Measurements from ENCODE around the gene WWC2.

The WWC2 gene

DNA sequence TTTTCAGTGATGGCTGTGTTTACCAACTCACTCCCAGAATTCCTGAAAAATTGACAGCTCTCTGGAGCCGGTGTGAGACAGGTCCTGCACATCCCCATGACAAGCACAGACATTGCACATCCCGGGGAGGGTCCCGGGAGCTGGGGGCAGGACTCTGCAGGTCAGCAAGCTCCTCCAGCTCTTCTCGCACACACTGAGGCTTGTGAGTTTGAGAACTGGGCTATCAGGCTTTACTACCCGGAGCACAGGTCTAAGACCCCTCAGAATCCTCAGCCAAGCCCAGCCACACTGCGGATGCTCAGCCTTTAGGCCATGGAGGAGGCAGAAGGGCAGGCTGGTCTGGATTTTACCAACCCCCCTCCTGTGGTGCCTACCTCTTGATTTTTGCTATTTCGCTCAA, 228.8 kb downstream of the WWC2 start:
- TF ChIP-seq CREB1 (IDR thresholded peaks at IDR 0.05; ENCODE audit: low read depth) (no peak), EP300 (IDR thresholded peaks at IDR 0.05; ENCODE audit: borderline replicate concordance) (no peak), TCF12 (IDR thresholded peaks at IDR 0.05; ENCODE audit: low read depth) (no peak)

DNA sequence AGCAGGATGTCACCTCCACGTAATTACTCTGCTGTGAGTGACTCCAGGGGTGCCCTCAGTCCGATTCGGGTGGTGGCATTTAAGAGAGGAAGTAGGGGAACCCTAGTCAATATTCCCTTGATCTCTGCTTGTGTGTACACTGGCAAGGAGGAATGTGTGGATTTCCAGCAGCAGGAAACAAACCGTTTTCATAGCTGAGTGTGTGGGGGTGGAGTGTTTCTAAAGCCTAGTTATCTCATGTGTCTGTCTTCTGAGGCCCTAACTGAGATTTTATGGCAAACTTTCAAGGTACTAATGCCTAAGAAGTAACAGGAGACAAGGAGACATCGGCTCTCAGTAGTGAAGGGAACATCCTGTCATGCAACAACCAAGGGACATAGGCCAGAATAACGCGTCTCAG, 229.8 kb downstream of the WWC2 start:
- TF ChIP-seq YY1 (IDR thresholded peaks at IDR 0.05; ENCODE audit: low read depth) (no peak), TEAD4 (IDR thresholded peaks at IDR 0.05) (no peak), TCF12 (IDR thresholded peaks at IDR 0.05; ENCODE audit: low read depth) (no peak), NFIC (IDR thresholded peaks at IDR 0.05) (no peak), TAF1 (IDR thresholded peaks at IDR 0.05; ENCODE audit: low read depth) (no peak)
- TF ChIP-seq, protein P1, sequence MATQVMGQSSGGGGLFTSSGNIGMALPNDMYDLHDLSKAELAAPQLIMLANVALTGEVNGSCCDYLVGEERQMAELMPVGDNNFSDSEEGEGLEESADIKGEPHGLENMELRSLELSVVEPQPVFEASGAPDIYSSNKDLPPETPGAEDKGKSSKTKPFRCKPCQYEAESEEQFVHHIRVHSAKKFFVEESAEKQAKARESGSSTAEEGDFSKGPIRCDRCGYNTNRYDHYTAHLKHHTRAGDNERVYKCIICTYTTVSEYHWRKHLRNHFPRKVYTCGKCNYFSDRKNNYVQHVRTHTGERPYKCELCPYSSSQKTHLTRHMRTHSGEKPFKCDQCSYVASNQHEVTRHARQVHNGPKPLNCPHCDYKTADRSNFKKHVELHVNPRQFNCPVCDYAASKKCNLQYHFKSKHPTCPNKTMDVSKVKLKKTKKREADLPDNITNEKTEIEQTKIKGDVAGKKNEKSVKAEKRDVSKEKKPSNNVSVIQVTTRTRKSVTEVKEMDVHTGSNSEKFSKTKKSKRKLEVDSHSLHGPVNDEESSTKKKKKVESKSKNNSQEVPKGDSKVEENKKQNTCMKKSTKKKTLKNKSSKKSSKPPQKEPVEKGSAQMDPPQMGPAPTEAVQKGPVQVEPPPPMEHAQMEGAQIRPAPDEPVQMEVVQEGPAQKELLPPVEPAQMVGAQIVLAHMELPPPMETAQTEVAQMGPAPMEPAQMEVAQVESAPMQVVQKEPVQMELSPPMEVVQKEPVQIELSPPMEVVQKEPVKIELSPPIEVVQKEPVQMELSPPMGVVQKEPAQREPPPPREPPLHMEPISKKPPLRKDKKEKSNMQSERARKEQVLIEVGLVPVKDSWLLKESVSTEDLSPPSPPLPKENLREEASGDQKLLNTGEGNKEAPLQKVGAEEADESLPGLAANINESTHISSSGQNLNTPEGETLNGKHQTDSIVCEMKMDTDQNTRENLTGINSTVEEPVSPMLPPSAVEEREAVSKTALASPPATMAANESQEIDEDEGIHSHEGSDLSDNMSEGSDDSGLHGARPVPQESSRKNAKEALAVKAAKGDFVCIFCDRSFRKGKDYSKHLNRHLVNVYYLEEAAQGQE (IDR thresholded peaks at IDR 0.05; ENCODE audit: low read depth): no peak

DNA sequence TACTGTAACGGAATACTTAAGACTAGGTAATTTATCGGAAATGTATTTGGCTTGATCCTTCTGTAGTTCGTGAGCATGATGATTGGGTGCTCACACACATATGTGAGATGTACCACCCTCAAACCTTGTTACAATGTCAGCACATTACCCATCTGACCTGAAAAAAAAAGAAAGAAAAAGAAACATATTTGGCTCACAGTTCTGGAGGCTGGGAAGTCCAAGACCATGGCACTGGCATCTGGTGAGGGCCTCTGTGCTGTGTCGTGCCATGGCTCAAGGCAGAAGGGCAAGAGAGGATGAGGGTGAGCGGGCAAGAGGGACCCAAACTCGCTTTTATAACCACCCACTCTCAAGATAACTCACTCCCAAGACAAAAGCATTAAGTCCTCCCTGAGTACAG, 230.2 kb downstream of the WWC2 start:
- TF ChIP-seq CREB1 (IDR thresholded peaks at IDR 0.05; ENCODE audit: low read depth) (no peak), FOXM1 (IDR thresholded peaks at IDR 0.05; ENCODE audit: borderline replicate concordance, low read depth) (no peak), CEBPB (IDR thresholded peaks at IDR 0.05) (no peak), ZBTB7A (IDR thresholded peaks at IDR 0.05; ENCODE audit: low read depth) (no peak), NFIC (IDR thresholded peaks at IDR 0.05) (no peak), RAD21 (IDR thresholded peaks at IDR 0.05; ENCODE audit: low read depth) (no peak), TAF1 (IDR thresholded peaks at IDR 0.05; ENCODE audit: low read depth) (no peak)

DNA sequence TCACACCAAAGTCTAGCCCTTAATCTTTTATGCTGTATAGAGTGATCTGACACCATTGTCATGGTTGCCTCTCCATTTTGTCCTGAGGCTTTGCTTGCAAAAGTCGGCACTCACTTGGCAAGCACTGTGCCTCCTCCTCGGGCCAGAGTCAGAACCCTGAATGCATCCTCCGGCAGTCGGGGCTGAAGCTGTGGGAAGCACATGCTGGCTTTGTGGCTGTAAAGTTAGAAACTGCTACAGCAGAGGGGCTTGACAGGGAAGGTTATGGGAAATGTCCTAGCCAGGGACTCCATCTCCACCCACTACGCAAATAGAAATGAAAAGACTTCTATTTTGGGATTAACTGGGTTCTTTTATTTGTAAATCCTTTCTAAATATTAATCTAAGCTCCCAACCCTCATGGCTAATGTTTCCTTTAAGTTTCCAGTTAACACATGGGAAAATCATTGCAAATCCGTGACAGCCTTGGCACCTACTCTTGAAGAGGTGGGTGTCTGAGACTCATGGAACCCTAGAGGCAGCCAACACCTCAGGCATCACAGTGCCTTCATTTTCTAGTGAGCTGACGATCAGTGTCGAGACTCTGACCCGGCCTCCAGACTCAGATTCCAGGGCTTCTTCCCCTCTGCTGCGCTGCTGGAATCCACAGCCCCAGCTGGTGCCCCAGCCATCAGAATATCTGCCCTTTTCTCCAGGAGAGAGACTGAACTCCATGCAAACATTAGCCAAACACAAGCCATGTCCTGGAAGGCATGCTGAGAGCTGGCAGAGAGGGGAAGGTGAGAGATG, 231.1 kb downstream of the WWC2 start:
- TF ChIP-seq TCF12 (IDR thresholded peaks at IDR 0.05; ENCODE audit: low read depth): no peak
- no peak for TF ChIP-seq ZBTB7A (IDR thresholded peaks at IDR 0.05; ENCODE audit: low read depth)
- TF ChIP-seq, protein P1 (IDR thresholded peaks at IDR 0.05; ENCODE audit: low read depth): no peak
- TF ChIP-seq CREB1 (IDR thresholded peaks at IDR 0.05; ENCODE audit: low read depth): no peak
- TF ChIP-seq YY1 (IDR thresholded peaks at IDR 0.05; ENCODE audit: low read depth): no peak
- TF ChIP-seq CEBPB (IDR thresholded peaks at IDR 0.05): no peak
- TF ChIP-seq, protein P2, sequence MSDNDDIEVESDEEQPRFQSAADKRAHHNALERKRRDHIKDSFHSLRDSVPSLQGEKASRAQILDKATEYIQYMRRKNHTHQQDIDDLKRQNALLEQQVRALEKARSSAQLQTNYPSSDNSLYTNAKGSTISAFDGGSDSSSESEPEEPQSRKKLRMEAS (IDR thresholded peaks at IDR 0.05): no peak
- TF ChIP-seq RAD21 (IDR thresholded peaks at IDR 0.05; ENCODE audit: low read depth): no peak

DNA sequence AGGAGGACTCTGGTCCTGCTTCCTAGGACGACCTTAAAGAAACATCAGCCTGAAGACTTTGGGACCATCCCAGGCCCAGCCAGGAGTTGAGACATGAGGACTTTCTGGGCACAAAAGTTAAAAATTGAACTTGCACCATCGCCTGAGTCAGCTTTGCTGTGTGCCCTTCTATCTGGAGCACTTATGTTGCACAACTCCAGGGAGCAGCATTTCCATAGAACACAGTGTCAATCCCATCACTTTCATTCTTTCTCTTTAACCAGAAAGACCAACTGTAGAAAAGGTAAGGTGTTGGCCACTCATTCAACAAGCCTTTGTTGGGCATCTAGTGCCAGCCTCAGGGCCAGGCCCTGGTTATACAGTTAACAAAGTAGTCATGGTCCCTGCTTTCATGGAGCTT, 231.8 kb downstream of the WWC2 start:
- TF ChIP-seq, protein P2 (IDR thresholded peaks at IDR 0.05): no peak
- TF ChIP-seq ZBTB7A (IDR thresholded peaks at IDR 0.05; ENCODE audit: low read depth) (no peak), RAD21 (IDR thresholded peaks at IDR 0.05; ENCODE audit: low read depth) (no peak), EGR1 (IDR thresholded peaks at IDR 0.05) (no peak), TCF12 (IDR thresholded peaks at IDR 0.05; ENCODE audit: low read depth) (no peak), EP300 (IDR thresholded peaks at IDR 0.05; ENCODE audit: borderline replicate concordance) (no peak)
- TF ChIP-seq, protein P3, sequence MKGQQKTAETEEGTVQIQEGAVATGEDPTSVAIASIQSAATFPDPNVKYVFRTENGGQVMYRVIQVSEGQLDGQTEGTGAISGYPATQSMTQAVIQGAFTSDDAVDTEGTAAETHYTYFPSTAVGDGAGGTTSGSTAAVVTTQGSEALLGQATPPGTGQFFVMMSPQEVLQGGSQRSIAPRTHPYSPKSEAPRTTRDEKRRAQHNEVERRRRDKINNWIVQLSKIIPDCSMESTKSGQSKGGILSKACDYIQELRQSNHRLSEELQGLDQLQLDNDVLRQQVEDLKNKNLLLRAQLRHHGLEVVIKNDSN (IDR thresholded peaks at IDR 0.05): no peak

DNA sequence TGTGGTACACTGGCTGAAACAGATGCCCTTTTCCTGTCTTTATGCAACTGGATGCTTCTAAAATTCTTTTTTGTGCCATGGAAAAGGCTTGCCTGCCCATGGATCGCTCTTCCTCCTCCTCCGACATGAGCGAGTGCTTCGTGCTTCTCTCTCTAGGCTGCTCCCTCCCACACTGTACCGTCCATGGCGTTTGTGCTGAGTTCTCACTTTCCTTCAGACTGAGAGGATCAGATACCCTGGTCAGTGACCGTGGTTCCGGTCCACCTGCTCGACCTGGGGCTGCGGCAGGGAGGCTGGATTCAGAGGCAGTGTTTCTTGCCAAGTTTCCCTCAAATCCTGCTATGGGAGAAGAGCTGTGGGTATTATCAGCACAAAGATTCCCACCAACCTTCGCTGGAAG, 233.4 kb downstream of the WWC2 start:
- TF ChIP-seq CREB1 (IDR thresholded peaks at IDR 0.05; ENCODE audit: low read depth): no peak
- TF ChIP-seq TAF1 (IDR thresholded peaks at IDR 0.05; ENCODE audit: low read depth): no peak
- TF ChIP-seq CEBPB (IDR thresholded peaks at IDR 0.05): no peak
- no peak for TF ChIP-seq RAD21 (IDR thresholded peaks at IDR 0.05; ENCODE audit: low read depth)
- no peak for TF ChIP-seq FOXM1 (IDR thresholded peaks at IDR 0.05; ENCODE audit: borderline replicate concordance, low read depth)
- TF ChIP-seq, protein P3 (IDR thresholded peaks at IDR 0.05): no peak

DNA sequence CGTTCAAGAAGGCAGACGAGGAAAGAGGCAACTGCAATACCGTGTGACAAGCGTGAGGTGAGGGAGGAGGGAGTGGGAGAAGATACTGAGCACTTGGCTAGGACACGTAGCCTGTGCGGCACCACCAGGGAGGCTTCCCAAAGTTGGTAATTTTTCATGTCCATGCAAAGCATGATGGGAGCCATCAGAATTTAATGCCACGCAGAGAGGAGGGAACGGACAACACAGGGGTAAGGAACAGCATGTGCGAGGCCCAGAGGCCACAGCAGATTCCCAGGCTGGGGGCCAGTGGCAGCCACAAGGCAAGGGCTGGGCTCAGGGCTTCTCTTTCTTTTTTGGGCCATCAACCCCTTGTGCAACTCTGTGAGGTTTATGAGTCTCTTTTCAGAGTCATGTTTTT, 234.1 kb downstream of the WWC2 start:
- no peak for TF ChIP-seq TAF1 (IDR thresholded peaks at IDR 0.05; ENCODE audit: low read depth)
- TF ChIP-seq RAD21 (IDR thresholded peaks at IDR 0.05; ENCODE audit: low read depth): no peak
- no peak for TF ChIP-seq TEAD4 (IDR thresholded peaks at IDR 0.05)
- TF ChIP-seq TCF12 (IDR thresholded peaks at IDR 0.05; ENCODE audit: low read depth): no peak
- TF ChIP-seq EGR1 (IDR thresholded peaks at IDR 0.05): no peak
- TF ChIP-seq EP300 (IDR thresholded peaks at IDR 0.05; ENCODE audit: borderline replicate concordance): no peak
- TF ChIP-seq FOXM1 (IDR thresholded peaks at IDR 0.05; ENCODE audit: borderline replicate concordance, low read depth): no peak
- TF ChIP-seq, protein P3 (IDR thresholded peaks at IDR 0.05): no peak
- no peak for TF ChIP-seq CEBPB (IDR thresholded peaks at IDR 0.05)
- no peak for TF ChIP-seq ZBTB7A (IDR thresholded peaks at IDR 0.05; ENCODE audit: low read depth)
- no peak for TF ChIP-seq CREB1 (IDR thresholded peaks at IDR 0.05; ENCODE audit: low read depth)
- no peak for TF ChIP-seq YY1 (IDR thresholded peaks at IDR 0.05; ENCODE audit: low read depth)
- TF ChIP-seq, protein P2 (IDR thresholded peaks at IDR 0.05): no peak
- TF ChIP-seq, protein P1 (IDR thresholded peaks at IDR 0.05; ENCODE audit: low read depth): no peak
- TF ChIP-seq NFIC (IDR thresholded peaks at IDR 0.05): no peak

Data from Ishikawa (cell line).